ENCODE measurements around the gene SERINC3.

The SERINC3 gene

GRCh38 chr20:44461142-44461802, 60.6 kb downstream of the SERINC3 start:
- DNase-seq = no peak

GRCh38 chr20:44460795-44461141, 61.1 kb downstream of the SERINC3 start:
- no peak for DNase-seq

GRCh38 chr20:44459271-44459670, 62.6 kb downstream of the SERINC3 start:
- DNase-seq = no peak

GRCh38 chr20:44457016-44457415, 64.9 kb downstream of the SERINC3 start:
- DNase-seq = no peak

GRCh38 chr20:44456611-44457010, 65.3 kb downstream of the SERINC3 start:
- no peak for DNase-seq

DNA sequence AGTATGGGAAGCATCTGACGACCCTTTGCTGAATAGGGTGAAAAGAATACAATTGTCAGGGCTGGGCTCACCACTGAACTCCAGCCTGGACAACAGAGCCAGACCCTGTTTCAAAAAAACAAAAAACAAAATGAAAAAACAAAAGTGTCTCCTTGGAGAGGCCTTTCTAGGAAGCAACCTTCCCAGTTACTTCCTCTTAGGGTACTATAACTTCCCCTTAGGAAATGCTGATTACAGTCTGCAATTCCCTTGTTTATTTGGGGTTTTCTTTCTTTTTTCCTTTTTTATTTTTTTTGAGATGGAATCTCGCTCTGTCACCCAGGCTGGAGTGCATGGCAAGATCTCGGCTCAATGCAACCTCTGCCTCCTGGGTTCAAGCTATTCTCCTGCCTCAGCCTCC, 66.7 kb downstream of the SERINC3 start:
- DNase-seq = no peak

DNA sequence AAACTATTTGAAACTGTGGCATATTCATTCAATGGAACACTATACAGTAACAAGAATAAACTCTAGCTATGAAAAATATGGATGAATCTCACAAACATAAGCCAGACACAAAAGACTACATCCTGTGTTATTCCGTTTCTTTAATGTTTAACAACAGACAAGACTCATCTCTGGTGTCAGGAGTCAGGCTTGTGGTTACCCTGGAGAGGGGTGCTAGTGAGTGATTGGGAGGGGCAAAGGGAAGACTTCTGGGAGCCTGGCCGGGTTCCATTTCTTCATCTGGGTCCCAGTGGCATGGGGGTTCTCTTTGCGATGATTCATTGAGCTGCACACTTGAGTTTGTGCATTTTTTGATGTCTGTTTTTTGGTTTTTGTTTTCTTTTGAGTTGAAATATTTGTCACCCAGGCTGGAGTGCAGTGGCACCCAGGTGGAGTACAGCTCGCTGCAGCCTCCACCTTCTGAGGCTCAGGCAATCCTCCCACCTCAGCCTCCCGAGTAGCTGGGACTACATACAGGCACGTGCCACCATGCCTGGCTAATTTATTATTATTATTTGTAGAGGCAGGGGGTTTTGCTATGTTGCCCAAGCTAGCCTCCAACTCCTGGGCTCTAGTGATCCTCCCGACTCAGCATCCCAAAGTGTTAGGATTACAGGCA, 67.4 kb downstream of the SERINC3 start:
- no peak for DNase-seq

GRCh38 chr20:44450903-44451450, 70.9 kb downstream of the SERINC3 start:
- DNase-seq = no peak

DNA sequence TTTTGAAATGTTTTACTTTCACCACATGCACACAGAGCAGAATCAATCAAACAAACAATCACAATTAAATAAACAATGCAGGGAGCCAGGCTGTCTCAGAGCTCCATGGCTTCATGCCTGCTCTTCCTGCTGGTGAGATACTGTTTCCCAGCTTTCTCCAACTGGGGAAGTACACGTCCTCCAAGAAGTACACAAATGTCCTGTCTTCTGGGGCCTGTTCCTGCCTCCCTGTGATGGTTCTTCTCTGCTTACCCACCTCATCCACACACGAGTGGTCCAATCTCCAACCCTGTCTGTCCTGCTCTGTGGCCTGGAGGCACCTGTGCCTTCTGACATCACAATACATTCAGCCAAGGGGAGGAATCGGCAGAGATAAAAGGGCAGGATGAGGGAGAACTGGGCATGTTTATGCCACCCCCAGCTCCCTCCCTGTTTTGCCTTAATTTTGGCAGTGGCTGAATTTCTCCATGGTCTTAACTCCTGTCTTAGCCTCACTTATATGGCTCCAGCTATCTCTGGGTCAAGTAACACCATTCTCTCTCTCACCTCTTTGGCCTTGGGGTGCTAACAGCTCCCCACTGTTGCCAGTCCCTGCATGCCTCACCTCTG, 71.5 kb downstream of the SERINC3 start:
- no peak for DNase-seq

DNA sequence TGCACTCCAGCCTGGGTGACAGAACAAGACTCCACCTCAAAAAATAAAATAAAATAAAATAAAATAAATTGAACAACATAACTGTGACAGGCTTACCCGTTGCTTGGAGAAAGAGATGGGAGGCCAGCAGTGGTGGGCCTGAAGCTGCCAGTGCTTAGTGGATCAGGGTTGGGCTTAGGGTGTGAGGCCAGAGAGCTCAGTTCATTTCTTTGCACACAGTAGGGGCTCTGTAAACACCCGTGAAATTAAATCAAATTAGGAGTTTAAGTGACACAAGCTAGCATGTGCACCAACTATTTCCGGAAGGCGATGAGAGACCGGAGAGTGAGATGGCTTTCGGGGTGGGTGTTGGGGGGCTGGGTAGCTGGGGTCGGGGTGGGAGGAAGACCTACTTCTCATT, 72.0 kb downstream of the SERINC3 start:
- DNase-seq = no peak

DNA sequence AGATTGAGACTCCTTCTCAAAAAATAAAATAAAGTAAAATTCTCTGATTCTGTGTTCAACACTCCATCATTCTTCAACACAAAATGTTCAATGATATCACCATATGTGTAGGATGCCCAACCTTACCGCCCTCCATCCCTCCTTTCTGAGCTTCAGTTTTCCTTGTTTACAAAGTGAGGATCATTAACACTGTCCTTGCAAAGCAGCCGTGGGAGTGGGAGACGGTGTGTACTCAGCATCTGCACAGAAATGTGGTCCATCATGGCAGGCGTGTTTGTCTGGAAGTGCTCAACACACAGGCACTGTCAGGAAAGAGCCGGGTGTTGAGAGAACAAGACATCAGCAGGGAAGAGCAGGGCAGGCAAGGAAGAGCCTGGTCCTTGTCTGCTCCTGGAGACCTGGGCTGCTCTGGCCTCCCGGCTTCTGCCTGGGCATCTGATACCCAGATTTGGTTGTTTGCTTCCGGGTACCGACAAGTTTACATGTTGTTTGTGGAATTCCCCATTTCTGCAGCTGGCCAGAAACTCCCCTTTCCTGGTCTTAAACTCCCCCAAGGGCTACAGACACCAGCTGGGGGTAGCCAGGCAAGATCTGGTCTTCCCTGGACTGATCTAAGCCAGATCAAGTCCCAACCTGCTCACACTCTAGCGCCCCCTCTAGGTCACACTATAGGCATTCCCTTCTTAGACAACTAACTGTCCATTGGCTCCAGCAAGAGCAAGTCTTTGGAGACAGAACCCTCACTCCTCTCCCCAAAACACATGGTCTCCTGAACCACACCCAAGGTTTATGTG, 72.9 kb downstream of the SERINC3 start:
- DNase-seq = no peak

GRCh38 chr20:44447827-44448419, 73.9 kb downstream of the SERINC3 start:
- no peak for DNase-seq
